ENCODE measurements around the gene KAT8. TPM values are rescaled to one million over a fixed set of nuclear protein-coding genes. Genes with fewer than 3 reads are reported as not detected.
A peak's percentile ranks its signal among the peaks of the same experiment; 100 is the strongest.

KAT8 gene
- total RNA-seq, 2 experiments from 2014 or later, result 86.9 to 95.3 TPM

DNA sequence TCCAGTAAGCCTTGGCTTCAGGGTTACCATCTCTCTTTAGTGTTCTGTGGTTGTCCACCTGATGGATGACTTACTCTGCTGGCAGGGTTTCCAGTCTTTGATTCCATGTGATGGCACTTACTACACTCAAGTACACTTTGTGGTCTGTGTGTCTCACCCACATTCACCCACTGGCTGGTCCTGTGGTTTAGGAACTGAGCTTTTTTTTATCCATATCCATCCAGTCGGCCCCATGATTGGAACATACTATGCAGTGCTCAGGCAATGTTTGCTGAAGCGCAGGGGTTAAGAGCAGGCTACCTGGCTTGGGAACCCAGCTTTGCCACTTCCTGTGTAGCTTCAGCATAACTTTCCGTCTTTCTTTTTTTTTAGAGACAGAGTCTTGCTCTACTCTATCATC is 59.7 kb downstream of the KAT8 start:
- CTCF ChIA-PET (ENCODE audit: unreplicated experiment), result no interaction called here
- peak; percentile 58 for DNase-seq (ENCODE audit: low spot score)
- Histone ChIP-seq H3K4me1 (ENCODE audit: insufficient read depth, low read length, poor library complexity, severe bottlenecking) (peaks cover 32% of the 10 kb centered on the region), H2AFZ (ENCODE audit: low read length) (peak overlapping the region; percentile 93), H4K20me1 (ENCODE audit: insufficient read depth, low read length) (peaks cover 15% of the 10 kb centered on the region), H3K9me2 (ENCODE audit: insufficient read depth, low read length) (no peaks in the 10 kb centered on the region), H3K4me2 (ENCODE audit: low read length) (peak overlapping the region; percentile 51), H3K79me2 (ENCODE audit: insufficient read depth, low read depth, low read length) (peaks cover 33% of the 10 kb centered on the region), H3K27ac (ENCODE audit: low read depth, low read length, poor library complexity, severe bottlenecking) (peak overlapping the region; percentile 9), H3K36me3 (ENCODE audit: insufficient read depth, low read length) (peaks cover 21% of the 10 kb centered on the region), H3K4me3 (ENCODE audit: low read depth, low read length, poor library complexity, severe bottlenecking) (no peak overlapping the region), H3K9me3 (ENCODE audit: low read length) (no peaks in the 10 kb centered on the region)
- TF ChIP-seq, protein P1, sequence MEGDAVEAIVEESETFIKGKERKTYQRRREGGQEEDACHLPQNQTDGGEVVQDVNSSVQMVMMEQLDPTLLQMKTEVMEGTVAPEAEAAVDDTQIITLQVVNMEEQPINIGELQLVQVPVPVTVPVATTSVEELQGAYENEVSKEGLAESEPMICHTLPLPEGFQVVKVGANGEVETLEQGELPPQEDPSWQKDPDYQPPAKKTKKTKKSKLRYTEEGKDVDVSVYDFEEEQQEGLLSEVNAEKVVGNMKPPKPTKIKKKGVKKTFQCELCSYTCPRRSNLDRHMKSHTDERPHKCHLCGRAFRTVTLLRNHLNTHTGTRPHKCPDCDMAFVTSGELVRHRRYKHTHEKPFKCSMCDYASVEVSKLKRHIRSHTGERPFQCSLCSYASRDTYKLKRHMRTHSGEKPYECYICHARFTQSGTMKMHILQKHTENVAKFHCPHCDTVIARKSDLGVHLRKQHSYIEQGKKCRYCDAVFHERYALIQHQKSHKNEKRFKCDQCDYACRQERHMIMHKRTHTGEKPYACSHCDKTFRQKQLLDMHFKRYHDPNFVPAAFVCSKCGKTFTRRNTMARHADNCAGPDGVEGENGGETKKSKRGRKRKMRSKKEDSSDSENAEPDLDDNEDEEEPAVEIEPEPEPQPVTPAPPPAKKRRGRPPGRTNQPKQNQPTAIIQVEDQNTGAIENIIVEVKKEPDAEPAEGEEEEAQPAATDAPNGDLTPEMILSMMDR (conservative IDR thresholded peaks at IDR 0.05; ENCODE audit: low read length), result no peak
- no peak for TF ChIP-seq EZH2phosphoT487 (IDR thresholded peaks at IDR 0.05; ENCODE audit: borderline replicate concordance, low read depth, low read length)
- BruUV-seq (replicated peaks), result no TSS peak
- POLR2A ChIA-PET, result interaction anchor here (0.6 to 0.9 kb wide), 3 partner anchors 17 to 64 kb away, joined by 3 to 6 read pairs (median 3); no protein-coding TSS in a partner anchor
- intact Hi-C loops (cut with micrococcal nuclease; ENCODE audit: unreplicated experiment), result no loop called here

DNA sequence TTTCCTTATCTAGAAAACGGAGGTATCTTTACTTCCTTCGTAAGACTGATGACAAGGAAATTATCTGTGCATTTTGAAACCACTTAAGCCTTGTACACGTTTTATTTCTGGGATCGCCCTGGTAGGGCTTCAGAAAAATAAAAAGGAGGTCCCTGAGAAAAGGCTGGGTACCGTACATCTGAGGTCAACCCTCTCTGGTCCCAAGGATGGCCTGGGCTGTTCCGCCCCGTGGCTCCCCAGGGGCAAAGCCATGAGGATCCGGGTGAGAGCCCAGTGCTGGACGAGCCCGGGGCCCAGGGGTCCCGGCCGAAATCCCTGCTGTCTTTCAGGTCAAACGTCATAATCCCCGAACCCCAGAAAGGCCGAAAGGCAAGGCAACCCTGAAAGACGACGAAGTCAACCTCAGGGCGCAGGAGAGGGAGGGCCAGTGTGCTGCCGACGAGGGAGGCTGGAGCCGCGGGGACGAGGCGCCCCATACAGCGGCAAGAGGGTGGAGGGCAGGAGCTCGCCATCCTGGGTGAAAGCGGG is 61.8 kb downstream of the KAT8 start:
- POLR2A ChIA-PET, result interaction anchor here (1.0 to 1.5 kb wide), 3 partner anchors 23 to 62 kb away, joined by 4 to 10 read pairs (median 6); partner anchors contain the start of genes KAT8 and PYCARD
- no peaks in the 10 kb centered on the region for H3K9me2 ChIP-seq (ENCODE audit: insufficient read depth, low read length)
- peaks cover 32% of the 10 kb centered on the region for H4K20me1 ChIP-seq (ENCODE audit: insufficient read depth, low read length)
- peaks cover 42% of the 10 kb centered on the region for H3K36me3 ChIP-seq (ENCODE audit: insufficient read depth, low read length)
- no peak for TF ChIP-seq EZH2phosphoT487 (IDR thresholded peaks at IDR 0.05; ENCODE audit: borderline replicate concordance, low read depth, low read length)
- TF ChIP-seq, protein P1 (conservative IDR thresholded peaks at IDR 0.05; ENCODE audit: low read length), result no peak
- TSS peak; percentile 95 for BruUV-seq (replicated peaks)
- H3K4me2 ChIP-seq (ENCODE audit: low read length), result peak overlapping the region; percentile 80
- H3K4me1 ChIP-seq (ENCODE audit: insufficient read depth, low read length, poor library complexity, severe bottlenecking), result peaks cover 44% of the 10 kb centered on the region
- peaks cover 54% of the 10 kb centered on the region for H3K79me2 ChIP-seq (ENCODE audit: insufficient read depth, low read depth, low read length)
- CTCF ChIA-PET (ENCODE audit: unreplicated experiment), result interaction anchor here (0.5 to 0.9 kb wide), 2 partner anchors 37 to 62 kb away, joined by 3 to 4 read pairs; partner anchors contain the start of gene KAT8
- intact Hi-C loops (cut with micrococcal nuclease; ENCODE audit: unreplicated experiment), result loop anchor here (1.0 kb wide), 1 partner anchor 37 kb away; no protein-coding TSS in a partner anchor
- no peak for DNase-seq (ENCODE audit: low spot score)
- peak overlapping the region; percentile 81 for H3K27ac ChIP-seq (ENCODE audit: low read depth, low read length, poor library complexity, severe bottlenecking)
- peak overlapping the region; percentile 90 for H3K4me3 ChIP-seq (ENCODE audit: low read depth, low read length, poor library complexity, severe bottlenecking)
- H3K9me3 ChIP-seq (ENCODE audit: low read length), result no peaks in the 10 kb centered on the region
- peak overlapping the region; percentile 42; the same call in 1 of the 2 replicates for H2AFZ ChIP-seq (ENCODE audit: low read length)
